SH-SY5Y (cell line): ENCODE data around the gene ATP6V1G3.

Experiments
- GATA2 ChIP-seq: IDR thresholded peaks from 2 replicates; pipeline ENCODE4 v1.6.1; 2011; ENCODE audit warnings: mild to moderate bottlenecking, low read depth, low read length
- GATA3 ChIP-seq: IDR thresholded peaks from 2 replicates; pipeline ENCODE4 v1.6.1; 2011; ENCODE audit warnings: low read depth, mild to moderate bottlenecking, low read length, moderate library complexity

DNA sequence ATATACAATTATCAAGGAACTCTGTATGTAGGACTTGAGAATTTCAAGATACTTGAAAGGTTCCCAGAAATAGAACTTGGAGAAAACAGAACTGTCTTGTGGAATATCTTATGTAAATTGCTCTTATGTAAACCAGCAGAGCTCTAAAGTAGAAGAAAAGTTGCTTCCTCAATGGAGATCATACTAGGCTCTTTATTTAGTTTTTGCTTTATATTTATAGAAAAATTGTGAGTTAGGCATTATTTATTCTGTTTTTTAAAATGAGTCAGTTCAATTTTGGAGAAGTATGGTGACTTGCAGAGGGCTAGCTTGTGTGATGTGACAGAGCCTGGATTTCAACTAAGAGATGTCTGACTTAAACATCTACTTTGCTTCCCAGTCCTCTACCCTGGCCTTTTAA lies 40.4 kb downstream of the ATP6V1G3 start:
- TF ChIP-seq GATA2 (no peak), GATA3 (no peak)
